ENCODE results near the gene LEKR1. TPM values are rescaled to one million over a fixed set of nuclear protein-coding genes. Genes with fewer than 3 reads are reported as not detected.

The LEKR1 gene
- total RNA-seq, 5 donors from 2014 or later (not counting 1 experiment from before 2014, with no cell fraction given), result 1.2 to 3.6 (median 2.8) TPM

DNA sequence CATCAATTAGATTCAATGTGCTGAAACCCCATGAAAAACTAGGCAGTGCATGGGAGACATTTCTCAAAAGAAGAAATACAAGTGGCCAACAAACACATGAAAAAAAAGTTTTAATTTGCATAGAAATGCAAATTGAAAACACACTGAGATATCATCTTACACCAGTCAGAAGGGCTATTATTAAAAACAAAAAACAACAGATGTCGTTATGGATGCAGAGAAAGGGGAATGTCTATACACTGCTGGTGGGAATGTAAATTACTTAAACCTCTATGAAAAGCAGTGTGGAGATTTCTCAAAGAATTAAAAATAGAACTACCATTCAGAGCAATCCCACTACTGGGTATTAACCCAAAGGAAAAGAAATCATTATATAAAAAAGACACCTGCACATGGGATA lies 235.1 kb downstream of the LEKR1 start:
- ATAC-seq (replicated peaks in 1 of 4) (no peak), DNase-seq (no peak)
- WGBS (ENCODE audit: insufficient coverage), result no CpG with 5 or more reads among the region's 1 CpG
- H3K36me3 ChIP-seq (ENCODE audit: control insufficient read depth in 2 of 2, extremely low read depth in 1 of 2, insufficient read depth in 1 of 2, low read length in 1 of 2), result no peaks in the 10 kb centered on the region
- H3K9me3 ChIP-seq, result no peaks in the 10 kb centered on the region
- no peak overlapping the region for H3K4me3 ChIP-seq (ENCODE audit: control insufficient read depth in 1 of 2, extremely low read depth in 1 of 2, low read length in 1 of 2)
- POLR2A ChIA-PET, result no interaction called here
- no peaks in the 10 kb centered on the region for H3K27me3 ChIP-seq (replicated peaks in 1 of 2; ENCODE audit: control insufficient read depth in 2 of 2, extremely low read depth in 1 of 2, insufficient read depth in 2 of 2, low read length in 1 of 2)
- H3K27ac ChIP-seq (ENCODE audit: low read length), result no peak overlapping the region
- Mint-ChIP-seq H3K4me1 (peaks cover 8 to 12% (median 9%) of the 10 kb centered on the region in 3 donors), H3K36me3 (no peaks in the 10 kb centered on the region), H3K9me3 (no peaks in the 10 kb centered on the region), H3K4me3 (no peak overlapping the region), H3K27me3 (peaks cover 5 to 10% of the 10 kb centered on the region in 2 donors), H3K27ac (no peak overlapping the region)
- CTCF ChIA-PET, result interaction anchor here in 1 of 2 donors (1.1 kb wide), 1 partner anchor 9 kb away, joined by 3 read pairs; no protein-coding TSS in a partner anchor
- H3K4me1 ChIP-seq (ENCODE audit: control insufficient read depth in 1 of 2, extremely low read depth in 1 of 2, insufficient read depth in 2 of 2, low read length in 2 of 2), result peaks cover under 1 to 10% of the 10 kb centered on the region in 2 experiments

DNA sequence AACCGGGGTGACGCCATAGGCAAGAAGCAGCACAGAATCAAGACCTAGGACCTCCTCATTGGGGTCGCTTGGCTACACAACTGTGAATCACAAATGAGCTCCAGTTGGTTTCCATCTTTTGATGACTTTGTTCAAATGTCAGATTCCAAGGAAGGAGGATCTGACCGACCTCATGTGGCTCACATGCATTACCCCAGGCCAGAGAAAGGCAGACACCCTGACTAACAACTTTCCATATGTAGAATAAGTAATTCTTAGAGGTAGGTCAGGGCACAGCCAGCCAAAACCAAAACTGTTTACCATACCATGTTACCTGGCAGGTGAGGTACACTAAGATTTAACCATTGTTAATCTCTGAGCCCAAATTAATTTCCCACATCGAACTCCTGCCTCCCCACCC lies 237.3 kb downstream of the LEKR1 start:
- ATAC-seq (replicated peaks in 1 of 4), result no peak
- 96% methylated on average over 3 of the region's 5 CpGs for WGBS (ENCODE audit: insufficient coverage)

DNA sequence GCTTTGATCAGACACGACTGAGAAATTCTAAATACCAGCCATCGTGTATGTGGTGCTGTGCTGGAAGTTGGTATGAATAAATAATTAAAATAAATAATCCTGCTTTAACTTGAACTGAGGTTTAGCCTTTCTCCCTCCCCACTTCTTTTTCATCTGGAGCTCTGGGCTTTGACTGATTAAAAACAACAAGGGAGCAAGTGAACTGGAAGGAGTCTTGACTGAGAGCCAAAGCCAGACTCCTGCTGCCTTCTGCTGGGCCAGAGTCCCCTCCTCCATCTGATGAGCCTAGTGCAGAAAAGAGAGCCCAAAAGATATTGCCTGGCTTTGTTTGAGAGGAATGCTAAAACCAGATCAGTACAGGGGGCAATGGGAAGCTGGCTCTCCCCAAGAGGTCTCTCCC lies 237.8 kb downstream of the LEKR1 start:
- POLR2A ChIA-PET, result no interaction called here
- Histone ChIP-seq H3K4me1 (ENCODE audit: control insufficient read depth in 1 of 2, extremely low read depth in 1 of 2, insufficient read depth in 2 of 2, low read length in 2 of 2) (peaks cover 10 to 35% of the 10 kb centered on the region in 2 experiments), H3K27ac (ENCODE audit: low read length) (no peak overlapping the region), H3K27me3 (replicated peaks in 1 of 2; ENCODE audit: control insufficient read depth in 2 of 2, extremely low read depth in 1 of 2, insufficient read depth in 2 of 2, low read length in 1 of 2) (no peaks in the 10 kb centered on the region), H3K36me3 (ENCODE audit: control insufficient read depth in 2 of 2, extremely low read depth in 1 of 2, insufficient read depth in 1 of 2, low read length in 1 of 2) (no peaks in the 10 kb centered on the region), H3K4me3 (ENCODE audit: control insufficient read depth in 1 of 2, extremely low read depth in 1 of 2, low read length in 1 of 2) (no peak overlapping the region), H3K9me3 (no peaks in the 10 kb centered on the region)
- Mint-ChIP-seq H3K36me3 (no peaks in the 10 kb centered on the region), H3K27me3 (peaks cover 2 to 3% of the 10 kb centered on the region in 2 donors), H3K4me3 (no peak overlapping the region), H3K27ac (no peak overlapping the region), H3K9me3 (no peaks in the 10 kb centered on the region), H3K4me1 (peaks cover 26 to 36% (median 29%) of the 10 kb centered on the region in 3 donors)
- CTCF ChIA-PET, result interaction anchor here (0.6 to 1.2 kb wide), 3 partner anchors 21 to 193 kb away, joined by 3 to 4 read pairs (median 3); no protein-coding TSS in a partner anchor
- ATAC-seq (replicated peaks in 1 of 4) (no peak), DNase-seq (no peak)
- no CpG with 5 or more reads among the region's 2 CpGs for WGBS (ENCODE audit: insufficient coverage)

More for the DNA sequence above, 237.3 kb downstream of the LEKR1 start:
- DNase-seq, result no peak
- Mint-ChIP-seq H3K27ac (no peak overlapping the region), H3K9me3 (no peaks in the 10 kb centered on the region), H3K27me3 (peaks cover 2 to 5% of the 10 kb centered on the region in 2 donors), H3K4me1 (peaks cover 26 to 34% (median 27%) of the 10 kb centered on the region in 3 donors), H3K36me3 (no peaks in the 10 kb centered on the region), H3K4me3 (no peak overlapping the region)
- ChIA-PET POLR2A (no interaction called here), CTCF (interaction anchor here (0.6 to 0.7 kb wide), 3 partner anchors 66 to 390 kb away, joined by 3 to 4 read pairs (median 3); no protein-coding TSS in a partner anchor)
- Histone ChIP-seq H3K27ac (ENCODE audit: low read length) (no peak overlapping the region), H3K36me3 (ENCODE audit: control insufficient read depth in 2 of 2, extremely low read depth in 1 of 2, insufficient read depth in 1 of 2, low read length in 1 of 2) (no peaks in the 10 kb centered on the region), H3K27me3 (replicated peaks in 1 of 2; ENCODE audit: control insufficient read depth in 2 of 2, extremely low read depth in 1 of 2, insufficient read depth in 2 of 2, low read length in 1 of 2) (no peaks in the 10 kb centered on the region), H3K4me1 (ENCODE audit: control insufficient read depth in 1 of 2, extremely low read depth in 1 of 2, insufficient read depth in 2 of 2, low read length in 2 of 2) (peaks cover 10 to 31% of the 10 kb centered on the region in 2 experiments), H3K9me3 (no peaks in the 10 kb centered on the region), H3K4me3 (ENCODE audit: control insufficient read depth in 1 of 2, extremely low read depth in 1 of 2, low read length in 1 of 2) (no peak overlapping the region)

DNA sequence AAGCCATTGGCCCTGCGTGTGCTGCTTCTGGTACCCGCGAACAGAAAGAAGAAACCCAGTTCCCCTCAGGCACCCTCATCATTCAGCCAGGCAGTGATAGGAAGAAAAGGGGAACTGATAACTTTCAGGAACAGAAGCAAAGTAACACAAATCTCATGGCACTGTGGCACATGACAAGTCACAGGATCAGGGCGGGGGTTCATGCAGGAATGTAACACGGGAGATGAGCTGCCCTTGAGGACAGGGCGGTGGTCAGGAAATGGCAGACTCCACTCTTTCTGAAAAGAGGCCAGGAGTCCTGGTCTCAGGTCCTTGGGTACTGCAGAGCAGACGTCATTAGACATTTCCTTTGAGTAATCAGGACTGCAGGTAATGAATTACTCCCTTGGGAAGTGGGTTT lies 238.2 kb downstream of the LEKR1 start:
- H3K4me3 Mint-ChIP-seq, result no peak overlapping the region
- no peaks in the 10 kb centered on the region for H3K9me3 Mint-ChIP-seq
- 74% methylated on average over 3 of the region's 7 CpGs for WGBS (ENCODE audit: insufficient coverage)
- POLR2A ChIA-PET, result no interaction called here
- Histone ChIP-seq H3K4me3 (ENCODE audit: control insufficient read depth in 1 of 2, extremely low read depth in 1 of 2, low read length in 1 of 2) (no peak overlapping the region), H3K9me3 (no peaks in the 10 kb centered on the region), H3K27ac (ENCODE audit: low read length) (no peak overlapping the region), H3K4me1 (ENCODE audit: control insufficient read depth in 1 of 2, extremely low read depth in 1 of 2, insufficient read depth in 2 of 2, low read length in 2 of 2) (peaks cover 10 to 35% of the 10 kb centered on the region in 2 experiments), H3K27me3 (replicated peaks in 1 of 2; ENCODE audit: control insufficient read depth in 2 of 2, extremely low read depth in 1 of 2, insufficient read depth in 2 of 2, low read length in 1 of 2) (no peaks in the 10 kb centered on the region), H3K36me3 (ENCODE audit: control insufficient read depth in 2 of 2, extremely low read depth in 1 of 2, insufficient read depth in 1 of 2, low read length in 1 of 2) (no peaks in the 10 kb centered on the region)
- no peaks in the 10 kb centered on the region for H3K36me3 Mint-ChIP-seq
- ATAC-seq (replicated peaks in 1 of 4) (no peak), DNase-seq (no peak)
- CTCF ChIA-PET, result interaction anchor here (0.6 to 1.2 kb wide), 3 partner anchors 20 to 192 kb away, joined by 3 to 4 read pairs (median 3); no protein-coding TSS in a partner anchor
- no peak overlapping the region for H3K27ac Mint-ChIP-seq
- H3K4me1 Mint-ChIP-seq, result peaks cover 26 to 36% (median 29%) of the 10 kb centered on the region in 3 donors
- H3K27me3 Mint-ChIP-seq, result peaks cover 2 to 3% of the 10 kb centered on the region in 2 donors

DNA sequence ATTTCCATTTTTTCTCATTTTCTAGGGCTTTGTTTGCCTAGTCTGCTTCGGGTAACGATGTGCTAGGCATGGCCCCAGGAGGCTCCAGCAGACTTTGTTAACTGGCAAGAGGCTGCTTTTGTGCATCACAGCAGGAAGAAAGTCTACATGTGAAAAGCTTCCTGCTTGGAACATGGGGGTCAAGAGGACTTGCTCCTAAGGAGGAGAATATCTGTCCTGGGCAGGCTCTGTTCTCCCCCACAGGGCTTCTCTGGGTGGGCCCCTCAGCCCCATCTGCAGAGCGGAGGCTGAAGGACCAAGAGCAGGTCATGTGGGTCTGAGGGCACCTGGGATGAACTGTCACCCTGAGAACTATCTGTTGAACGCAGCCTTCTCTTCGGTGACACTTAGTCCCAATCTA lies 239.0 kb downstream of the LEKR1 start:
- Histone ChIP-seq H3K27ac (ENCODE audit: low read length) (no peak overlapping the region), H3K36me3 (ENCODE audit: control insufficient read depth in 2 of 2, extremely low read depth in 1 of 2, insufficient read depth in 1 of 2, low read length in 1 of 2) (no peaks in the 10 kb centered on the region), H3K27me3 (replicated peaks in 1 of 2; ENCODE audit: control insufficient read depth in 2 of 2, extremely low read depth in 1 of 2, insufficient read depth in 2 of 2, low read length in 1 of 2) (no peaks in the 10 kb centered on the region), H3K9me3 (no peaks in the 10 kb centered on the region), H3K4me3 (ENCODE audit: control insufficient read depth in 1 of 2, extremely low read depth in 1 of 2, low read length in 1 of 2) (no peak overlapping the region), H3K4me1 (ENCODE audit: control insufficient read depth in 1 of 2, extremely low read depth in 1 of 2, insufficient read depth in 2 of 2, low read length in 2 of 2) (peaks cover 10 to 35% of the 10 kb centered on the region in 2 experiments)
- ChIA-PET POLR2A (no interaction called here), CTCF (interaction anchor here in 1 of 2 donors (1.2 kb wide), 1 partner anchor 19 kb away, joined by 3 read pairs; no protein-coding TSS in a partner anchor)
- Mint-ChIP-seq H3K4me1 (peaks cover 26 to 36% (median 29%) of the 10 kb centered on the region in 3 donors), H3K27ac (no peak overlapping the region), H3K9me3 (no peaks in the 10 kb centered on the region), H3K4me3 (no peak overlapping the region), H3K27me3 (peaks cover 2 to 3% of the 10 kb centered on the region in 2 donors), H3K36me3 (no peaks in the 10 kb centered on the region)
- ATAC-seq (replicated peaks in 1 of 4), result no peak
- DNase-seq, result no peak
- 100% methylated on average over 3 of the region's 5 CpGs for WGBS (ENCODE audit: insufficient coverage)

DNA sequence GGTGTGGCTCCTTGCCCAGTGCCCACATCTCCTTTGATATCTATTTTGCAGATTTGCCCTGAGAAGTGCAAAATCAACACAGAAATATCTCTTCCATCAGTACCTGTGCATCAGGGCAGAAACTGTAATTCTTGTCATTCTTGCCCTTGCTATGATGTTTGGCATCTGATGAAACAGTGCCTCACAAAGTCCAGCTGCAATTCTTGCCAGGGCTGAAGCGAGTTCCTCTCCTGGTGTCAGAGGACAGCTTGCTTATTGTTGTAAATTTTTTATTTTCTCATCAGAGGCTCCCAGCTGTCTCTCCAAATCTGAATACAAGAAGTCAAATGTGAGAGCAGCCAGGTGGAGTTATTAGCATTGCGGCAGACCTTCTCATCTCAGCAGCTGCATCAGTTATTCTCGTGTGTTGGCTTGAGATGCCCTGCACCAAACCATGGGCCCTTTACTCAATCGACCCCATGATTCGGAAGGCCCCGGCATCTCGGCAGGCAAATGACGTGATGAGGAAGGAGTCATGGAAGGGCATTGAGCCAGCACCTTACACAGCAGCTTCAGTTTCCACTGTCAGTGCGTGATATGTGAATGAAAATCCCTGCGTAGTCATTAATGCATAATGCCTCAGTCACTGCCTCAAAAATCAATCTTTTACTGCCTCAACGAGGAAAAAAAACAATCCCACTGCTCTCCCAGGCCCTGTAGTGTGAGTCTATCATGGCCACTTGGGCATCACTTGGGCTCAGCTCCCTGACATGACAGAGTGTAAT lies 240.4 kb downstream of the LEKR1 start:
- Histone ChIP-seq H3K9me3 (no peaks in the 10 kb centered on the region), H3K27ac (ENCODE audit: low read length) (peak overlapping the region; percentile 22), H3K36me3 (ENCODE audit: control insufficient read depth in 2 of 2, extremely low read depth in 1 of 2, insufficient read depth in 1 of 2, low read length in 1 of 2) (no peaks in the 10 kb centered on the region), H3K4me1 (ENCODE audit: control insufficient read depth in 1 of 2, extremely low read depth in 1 of 2, insufficient read depth in 2 of 2, low read length in 2 of 2) (peaks cover 10 to 35% of the 10 kb centered on the region in 2 experiments), H3K27me3 (replicated peaks in 1 of 2; ENCODE audit: control insufficient read depth in 2 of 2, extremely low read depth in 1 of 2, insufficient read depth in 2 of 2, low read length in 1 of 2) (no peaks in the 10 kb centered on the region), H3K4me3 (ENCODE audit: control insufficient read depth in 1 of 2, extremely low read depth in 1 of 2, low read length in 1 of 2) (no peak overlapping the region)
- H3K9me3 Mint-ChIP-seq, result no peaks in the 10 kb centered on the region
- CTCF ChIA-PET, result interaction anchor here in 1 of 2 donors (0.5 to 2.0 kb wide), 9 partner anchors 10 to 822 kb away, joined by 3 to 8 read pairs (median 4); no protein-coding TSS in a partner anchor
- H3K4me1 Mint-ChIP-seq, result peaks cover 26 to 36% (median 29%) of the 10 kb centered on the region in 3 donors
- H3K27ac Mint-ChIP-seq, result peak overlapping the region; percentile 81 to 91
- no peaks in the 10 kb centered on the region for H3K36me3 Mint-ChIP-seq
- peaks cover 0 to 3% of the 10 kb centered on the region in 2 donors for H3K27me3 Mint-ChIP-seq
- POLR2A ChIA-PET, result interaction anchor here (0.6 to 1.9 kb wide), 4 partner anchors 13 to 383 kb away, joined by 3 to 8 read pairs (median 4); no protein-coding TSS in a partner anchor
- H3K4me3 Mint-ChIP-seq, result peak overlapping the region in 2 of 3 donors; percentile 23 to 28
- WGBS (ENCODE audit: insufficient coverage), result 95% methylated on average over 7 of the region's 11 CpGs
- no peak for ATAC-seq (replicated peaks in 1 of 4)
- no peak for DNase-seq
